Renal pelvis (tissue), 4 donors: ENCODE results near the gene C7orf57. TPM values are rescaled to one million over a fixed set of nuclear protein-coding genes. Genes with fewer than 3 reads are reported as not detected.

Experiments
- DNase-seq: peaks from one replicate; pipeline ENCODE4 v3.0.0-alpha.2; 2013
- polyA plus RNA-seq, 3 donors: library from polyadenylated mRNA; unstranded; fragments of 120-200 nt; gene quantifications; one replicate each; pipeline ENCODE4 v1.2.1, GENCODE V29; 2013; ENCODE audit not compliant: insufficient read length in 3 of 3

The C7orf57 gene
- polyA plus RNA-seq, 3 donors: 0.43 to 1.1 (median 0.64) TPM

DNA sequence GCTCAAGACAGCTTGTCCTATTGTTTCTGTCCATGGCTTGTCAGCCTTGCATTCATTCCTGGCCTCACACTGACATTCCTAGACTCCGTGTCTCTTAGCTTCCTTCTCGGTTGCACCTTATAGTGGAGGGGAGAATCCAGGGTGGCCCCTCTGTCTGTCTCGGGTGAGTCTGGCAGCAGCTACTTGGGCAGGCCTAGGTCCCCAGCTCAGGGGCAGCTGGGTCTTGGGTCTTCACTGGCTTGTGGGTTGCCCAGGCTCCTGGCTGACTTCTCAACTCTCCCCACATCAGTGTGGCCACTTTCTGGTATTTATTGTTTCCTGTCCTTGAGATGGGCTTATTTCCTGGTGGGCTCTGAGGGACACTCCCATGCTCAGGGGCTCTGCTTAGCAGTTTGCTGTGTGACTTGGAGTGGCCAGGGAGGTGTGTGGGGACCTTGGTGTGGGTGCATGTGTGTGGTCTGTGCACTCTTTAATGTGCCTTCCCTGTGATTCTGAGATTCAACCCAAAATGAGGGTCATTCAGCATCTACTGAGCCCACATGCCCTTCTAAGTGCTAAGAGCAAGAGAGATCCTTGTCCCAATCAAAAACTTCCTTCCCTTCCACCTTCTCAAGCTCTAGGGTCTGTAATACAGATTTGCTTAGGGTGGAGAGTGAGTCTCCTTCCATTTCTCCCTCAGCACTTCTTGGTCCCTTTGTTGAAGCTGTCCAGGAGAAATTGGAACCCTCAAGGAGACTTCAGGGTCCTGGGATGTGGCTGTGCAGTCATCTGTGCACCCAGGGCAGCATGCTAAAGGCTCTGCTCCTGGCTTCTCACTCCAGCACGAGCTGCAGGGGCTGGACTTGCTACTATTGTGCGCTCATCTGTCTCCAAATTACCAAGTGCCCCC, 73.9 kb downstream of the C7orf57 start:
- DNase-seq: no peak

DNA sequence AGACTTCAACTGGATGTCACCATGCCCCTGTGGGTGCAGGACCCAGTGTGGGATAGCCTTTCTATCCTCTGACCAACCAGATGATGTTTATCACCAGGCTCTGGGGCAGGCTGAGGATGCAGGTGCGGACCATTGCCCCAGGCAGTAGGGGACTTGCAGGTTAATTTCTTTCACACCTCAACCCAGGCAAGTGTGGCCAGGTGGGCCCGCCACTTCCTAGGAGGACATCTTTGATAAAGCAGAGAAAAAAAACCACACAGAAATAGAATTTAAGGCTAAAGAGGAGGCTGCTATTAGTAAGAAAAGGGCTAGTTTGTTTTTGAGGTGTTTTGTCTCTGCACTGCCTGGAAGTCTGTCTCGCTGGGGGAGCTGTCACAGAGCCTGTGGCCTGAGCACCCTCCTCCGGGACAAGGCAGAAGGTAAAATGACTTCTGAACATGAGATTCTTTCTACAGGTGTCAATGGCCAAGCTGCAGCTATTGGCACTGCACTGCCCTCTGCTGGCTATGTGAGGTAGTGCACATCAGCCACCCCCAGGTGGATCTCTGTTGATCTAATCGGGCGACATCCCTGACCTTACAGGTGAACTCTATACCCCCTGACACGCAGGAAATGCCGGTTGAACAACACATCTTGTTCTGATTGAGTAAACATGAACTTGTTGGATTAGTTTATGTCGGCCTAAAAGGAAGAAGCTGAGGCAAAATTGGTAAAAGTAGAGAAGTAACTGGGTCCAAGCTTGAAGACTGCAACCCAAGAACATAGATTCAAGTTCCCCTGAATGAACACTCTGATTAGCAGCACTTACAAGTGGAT, 74.7 kb downstream of the C7orf57 start:
- DNase-seq: peak; percentile 55

DNA sequence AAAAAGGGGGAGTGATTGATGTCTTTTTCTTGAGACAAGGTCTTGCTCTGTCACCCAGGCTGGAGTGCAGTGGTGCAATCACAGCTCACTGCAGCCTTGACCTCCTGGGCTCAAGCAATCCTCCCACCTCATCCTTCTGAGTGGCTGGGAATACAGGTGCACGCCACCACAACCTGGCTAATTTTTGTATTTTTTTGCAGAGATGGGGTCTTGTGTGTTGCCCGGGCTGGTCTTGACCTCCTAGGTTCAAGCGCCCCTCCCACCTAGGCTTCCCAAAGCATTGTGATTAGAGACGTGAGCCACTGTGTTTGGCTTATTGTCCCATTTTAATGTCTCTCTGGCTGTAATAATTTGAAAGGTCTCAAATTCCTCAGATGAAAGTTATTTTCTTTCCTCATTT, 75.5 kb downstream of the C7orf57 start:
- DNase-seq: no peak

Other genes starting within 250 kb of the C7orf57 start
- gene PKD1L1, start 87.1 kb upstream of the C7orf57 start, polyA plus RNA-seq: under 1 TPM; 0.45 to 0.54 (median 0.50) TPM
- 10 to 100 TPM; 16.3 to 27.9 (median 23.6) TPM for gene HUS1, start 55.9 kb upstream of the C7orf57 start, polyA plus RNA-seq
- gene SUN3, start 6.4 kb upstream of the C7orf57 start, polyA plus RNA-seq: under 1 TPM; 0.22 to 0.39 (median 0.26) TPM
- gene UPP1, start 53.7 kb downstream of the C7orf57 start, polyA plus RNA-seq: 10 to 100 TPM; 11.8 to 15.7 (median 14.2) TPM
- gene ABCA13, start 135.9 kb downstream of the C7orf57 start, polyA plus RNA-seq: 1 to 10 TPM in 1 of 3 donors, under 1 TPM in 2; 0.70 to 1.8 (median 0.88) TPM